ENCODE data around the gene CADM2. TPM values are rescaled to one million over a fixed set of nuclear protein-coding genes. Genes with fewer than 3 reads are reported as not detected.

CADM2 gene
- total RNA-seq, 1 experiment from 2014 or later: 3.7 TPM

GRCh38 chr3:84959470-84960271 is 882 bp downstream of the CADM2 start:
- H3K36me3 ChIP-seq (ENCODE audit: insufficient read depth, low read length, poor library complexity, severe bottlenecking): no peaks in the 10 kb centered on the region
- no peaks in the 10 kb centered on the region for H3K27me3 ChIP-seq (replicated peaks; ENCODE audit: insufficient read depth, low read depth, low read length, poor library complexity)
- POLR2A ChIA-PET (ENCODE audit: low non-redundant PET): no interaction called here
- TF ChIP-seq EZH2 (IDR thresholded peaks at IDR 0.05; ENCODE audit: borderline replicate concordance, low read depth, low read length, poor library complexity, severe bottlenecking) (no peak), CTCF (conservative IDR thresholded peaks at IDR 0.05; ENCODE audit: low read depth, low read length) (no peak)
- peak overlapping the region; percentile 65 for H3K4me3 ChIP-seq (ENCODE audit: low read depth, low read length, poor library complexity, severe bottlenecking)
- CTCF ChIA-PET: interaction anchor here (0.6 kb wide), 1 partner anchor 1006 kb away, joined by 3 read pairs; no protein-coding TSS in a partner anchor
- peaks cover 4% of the 10 kb centered on the region for H3K4me1 ChIP-seq (ENCODE audit: insufficient read depth, low read length, poor library complexity, severe bottlenecking)
- DNase-seq (ENCODE audit: low spot score): peak; percentile 43
- H3K9me3 ChIP-seq (ENCODE audit: low read depth, low read length, poor library complexity, severe bottlenecking): no peaks in the 10 kb centered on the region
- no TSS peak for BruUV-seq (replicated peaks)
- intact Hi-C loops (cut with micrococcal nuclease; ENCODE audit: unreplicated experiment): loop anchor here (5.0 kb wide), 1 partner anchor 618 kb away; no protein-coding TSS in a partner anchor
- no peak overlapping the region for H3K27ac ChIP-seq (ENCODE audit: low read depth, low read length, poor library complexity, severe bottlenecking)

DNA sequence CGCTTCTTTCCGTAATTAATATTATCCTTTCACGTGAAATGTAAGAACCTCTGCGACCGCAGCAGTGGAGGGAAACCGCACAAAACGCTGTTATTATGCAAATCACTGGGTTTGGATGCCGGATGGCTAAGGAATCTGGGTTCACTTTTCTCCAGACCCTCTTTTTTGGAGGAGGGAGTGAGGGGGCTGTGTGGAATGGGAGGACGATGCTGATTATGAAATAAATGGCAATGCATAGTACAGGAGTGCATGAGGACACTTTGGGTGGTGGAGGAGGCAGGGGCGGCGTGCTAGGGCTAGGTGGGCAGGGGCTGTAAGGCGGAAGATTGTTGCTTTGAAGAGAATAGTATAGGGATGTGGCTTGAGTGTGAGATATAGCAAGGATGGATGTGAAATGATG is 1.8 kb downstream of the CADM2 start:
- no TSS peak for BruUV-seq (replicated peaks)
- no peaks in the 10 kb centered on the region for H3K27me3 ChIP-seq (replicated peaks; ENCODE audit: insufficient read depth, low read depth, low read length, poor library complexity)
- no peaks in the 10 kb centered on the region for H3K9me3 ChIP-seq (ENCODE audit: low read depth, low read length, poor library complexity, severe bottlenecking)
- H3K4me1 ChIP-seq (ENCODE audit: insufficient read depth, low read length, poor library complexity, severe bottlenecking): peaks cover 14% of the 10 kb centered on the region
- no peak for DNase-seq (ENCODE audit: low spot score)
- ChIA-PET CTCF (no interaction called here), POLR2A (ENCODE audit: low non-redundant PET) (no interaction called here)
- H3K4me3 ChIP-seq (ENCODE audit: low read depth, low read length, poor library complexity, severe bottlenecking): peak overlapping the region; percentile 65
- H3K27ac ChIP-seq (ENCODE audit: low read depth, low read length, poor library complexity, severe bottlenecking): no peak overlapping the region
- intact Hi-C loops (cut with micrococcal nuclease; ENCODE audit: unreplicated experiment): no loop called here
- no peaks in the 10 kb centered on the region for H3K36me3 ChIP-seq (ENCODE audit: insufficient read depth, low read length, poor library complexity, severe bottlenecking)
- TF ChIP-seq CTCF (conservative IDR thresholded peaks at IDR 0.05; ENCODE audit: low read depth, low read length): no peak
- TF ChIP-seq EZH2 (IDR thresholded peaks at IDR 0.05; ENCODE audit: borderline replicate concordance, low read depth, low read length, poor library complexity, severe bottlenecking): no peak

DNA sequence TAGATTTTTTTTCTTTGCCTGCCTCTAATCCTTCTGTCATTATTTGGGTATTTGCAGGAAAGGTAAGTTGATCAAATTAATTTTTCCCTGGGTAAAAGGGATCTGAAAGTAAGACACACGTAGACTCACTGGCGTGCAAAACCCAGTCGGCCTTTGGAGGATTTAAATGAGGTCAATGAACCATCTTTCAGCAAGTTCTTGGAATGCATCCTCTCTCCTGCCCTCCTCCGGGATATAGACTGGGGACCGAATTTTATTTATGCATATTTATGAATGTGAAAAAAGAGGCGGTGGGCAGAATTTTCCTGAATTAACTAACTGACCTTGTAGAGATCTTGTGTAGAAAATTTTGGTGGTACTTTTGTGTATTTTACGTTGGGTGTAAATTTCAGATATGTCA is 2.2 kb downstream of the CADM2 start:
- no peak overlapping the region for H3K27ac ChIP-seq (ENCODE audit: low read depth, low read length, poor library complexity, severe bottlenecking)
- POLR2A ChIA-PET (ENCODE audit: low non-redundant PET): no interaction called here
- no peaks in the 10 kb centered on the region for H3K36me3 ChIP-seq (ENCODE audit: insufficient read depth, low read length, poor library complexity, severe bottlenecking)
- peaks cover 18% of the 10 kb centered on the region for H3K4me1 ChIP-seq (ENCODE audit: insufficient read depth, low read length, poor library complexity, severe bottlenecking)
- H3K27me3 ChIP-seq (replicated peaks; ENCODE audit: insufficient read depth, low read depth, low read length, poor library complexity): no peaks in the 10 kb centered on the region
- CTCF ChIA-PET: no interaction called here
- no peaks in the 10 kb centered on the region for H3K9me3 ChIP-seq (ENCODE audit: low read depth, low read length, poor library complexity, severe bottlenecking)
- intact Hi-C loops (cut with micrococcal nuclease; ENCODE audit: unreplicated experiment): no loop called here
- DNase-seq (ENCODE audit: low spot score): no peak
- no peak for TF ChIP-seq EZH2 (IDR thresholded peaks at IDR 0.05; ENCODE audit: borderline replicate concordance, low read depth, low read length, poor library complexity, severe bottlenecking)
- no peak for TF ChIP-seq CTCF (conservative IDR thresholded peaks at IDR 0.05; ENCODE audit: low read depth, low read length)
- peak overlapping the region; percentile 65 for H3K4me3 ChIP-seq (ENCODE audit: low read depth, low read length, poor library complexity, severe bottlenecking)
- no TSS peak for BruUV-seq (replicated peaks)

All from A673 (cell line).